ENCODE data around the gene SPOCK1. TPM values are rescaled to one million over a fixed set of nuclear protein-coding genes. Genes with fewer than 3 reads are reported as not detected.

The SPOCK1 gene
- total RNA-seq, 2 experiments from 2014 or later = not detected

- Mint-ChIP-seq H3K27ac (no peak overlapping the region), H3K9me3 (no peaks in the 10 kb centered on the region), H3K27me3 (no peaks in the 10 kb centered on the region), H3K4me3 (no peak overlapping the region), H3K36me3 (no peaks in the 10 kb centered on the region), H3K4me1 (ENCODE audit: low read depth) (no peaks in the 10 kb centered on the region)
- intact Hi-C loops (cut with micrococcal nuclease) = no loop called here
- no peak for DNase-seq
- POLR2A ChIA-PET = no interaction called here
- CTCF ChIA-PET = no interaction called here
These were observed 211.6 kb downstream of the SPOCK1 start for GRCh38 chr5:137287569-137287968.

- DNase-seq = no peak
- POLR2A ChIA-PET = no interaction called here
- H3K4me3 Mint-ChIP-seq = no peak overlapping the region
These were observed 213.0 kb downstream of the SPOCK1 start for GRCh38 chr5:137286025-137286610.

GRCh38 chr5:137283801-137284200 lies 215.3 kb downstream of the SPOCK1 start:
- Mint-ChIP-seq H3K9me3 (no peaks in the 10 kb centered on the region), H3K27me3 (no peaks in the 10 kb centered on the region), H3K4me1 (ENCODE audit: low read depth) (no peaks in the 10 kb centered on the region), H3K4me3 (no peak overlapping the region), H3K36me3 (no peaks in the 10 kb centered on the region), H3K27ac (no peak overlapping the region)
- intact Hi-C loops (cut with micrococcal nuclease) = no loop called here
- no peak for DNase-seq
- ChIA-PET CTCF (no interaction called here), POLR2A (no interaction called here)

More at GRCh38 chr5:137286025-137286610, 213.0 kb downstream of the SPOCK1 start:
- Mint-ChIP-seq H3K36me3 (no peaks in the 10 kb centered on the region), H3K4me1 (ENCODE audit: low read depth) (no peaks in the 10 kb centered on the region), H3K9me3 (no peaks in the 10 kb centered on the region), H3K27me3 (no peaks in the 10 kb centered on the region), H3K27ac (no peak overlapping the region)
- CTCF ChIA-PET = no interaction called here
- intact Hi-C loops (cut with micrococcal nuclease) = no loop called here

GRCh38 chr5:137282216-137282615 lies 216.9 kb downstream of the SPOCK1 start:
- Mint-ChIP-seq H3K27ac (no peak overlapping the region), H3K27me3 (no peaks in the 10 kb centered on the region), H3K4me1 (ENCODE audit: low read depth) (no peaks in the 10 kb centered on the region), H3K9me3 (no peaks in the 10 kb centered on the region), H3K36me3 (no peaks in the 10 kb centered on the region), H3K4me3 (no peak overlapping the region)
- ChIA-PET POLR2A (no interaction called here), CTCF (no interaction called here)
- intact Hi-C loops (cut with micrococcal nuclease) = no loop called here
- no peak for DNase-seq

- no peaks in the 10 kb centered on the region for H3K9me3 Mint-ChIP-seq
- intact Hi-C loops (cut with micrococcal nuclease) = no loop called here
- H3K4me3 Mint-ChIP-seq = no peak overlapping the region
- DNase-seq = no peak
- H3K27me3 Mint-ChIP-seq = no peaks in the 10 kb centered on the region
- CTCF ChIA-PET = interaction anchor here (1.2 kb wide), 1 partner anchor 13 kb away, joined by 3 read pairs; no protein-coding TSS in a partner anchor
- H3K4me1 Mint-ChIP-seq (ENCODE audit: low read depth) = no peaks in the 10 kb centered on the region
- POLR2A ChIA-PET = no interaction called here
- H3K27ac Mint-ChIP-seq = no peak overlapping the region
- no peaks in the 10 kb centered on the region for H3K36me3 Mint-ChIP-seq
These were observed 217.9 kb downstream of the SPOCK1 start for GRCh38 chr5:137281201-137281600.

- intact Hi-C loops (cut with micrococcal nuclease) = no loop called here
- ChIA-PET CTCF (interaction anchor here (1.2 kb wide), 1 partner anchor 13 kb away, joined by 3 read pairs; no protein-coding TSS in a partner anchor), POLR2A (no interaction called here)
- H3K4me1 Mint-ChIP-seq (ENCODE audit: low read depth) = no peaks in the 10 kb centered on the region
- no peak overlapping the region for H3K27ac Mint-ChIP-seq
- no peak overlapping the region for H3K4me3 Mint-ChIP-seq
- no peaks in the 10 kb centered on the region for H3K36me3 Mint-ChIP-seq
- no peaks in the 10 kb centered on the region for H3K27me3 Mint-ChIP-seq
- H3K9me3 Mint-ChIP-seq = no peaks in the 10 kb centered on the region
- DNase-seq = no peak
These were observed 218.5 kb downstream of the SPOCK1 start for GRCh38 chr5:137280656-137281055.

- ChIA-PET POLR2A (no interaction called here), CTCF (no interaction called here)
- no peak overlapping the region for H3K27ac Mint-ChIP-seq
- H3K4me3 Mint-ChIP-seq = no peak overlapping the region
- intact Hi-C loops (cut with micrococcal nuclease) = no loop called here
- no peaks in the 10 kb centered on the region for H3K27me3 Mint-ChIP-seq
- no peak for DNase-seq
- no peaks in the 10 kb centered on the region for H3K4me1 Mint-ChIP-seq (ENCODE audit: low read depth)
- no peaks in the 10 kb centered on the region for H3K9me3 Mint-ChIP-seq
- H3K36me3 Mint-ChIP-seq = no peaks in the 10 kb centered on the region
These were observed 219.4 kb downstream of the SPOCK1 start for GRCh38 chr5:137279521-137280231.

GRCh38 chr5:137278476-137278875 lies 220.7 kb downstream of the SPOCK1 start:
- Mint-ChIP-seq H3K27ac (no peak overlapping the region), H3K27me3 (no peaks in the 10 kb centered on the region), H3K4me1 (ENCODE audit: low read depth) (no peaks in the 10 kb centered on the region), H3K36me3 (no peaks in the 10 kb centered on the region), H3K9me3 (no peaks in the 10 kb centered on the region), H3K4me3 (no peak overlapping the region)
- ChIA-PET CTCF (no interaction called here), POLR2A (no interaction called here)
- DNase-seq = no peak
- intact Hi-C loops (cut with micrococcal nuclease) = no loop called here

GRCh38 chr5:137275083-137275482 lies 224.0 kb downstream of the SPOCK1 start:
- ChIA-PET CTCF (no interaction called here), POLR2A (no interaction called here)
- Mint-ChIP-seq H3K36me3 (no peaks in the 10 kb centered on the region), H3K4me1 (ENCODE audit: low read depth) (no peaks in the 10 kb centered on the region), H3K4me3 (no peak overlapping the region), H3K9me3 (no peaks in the 10 kb centered on the region), H3K27ac (no peak overlapping the region), H3K27me3 (peaks cover 3% of the 10 kb centered on the region)
- no peak for DNase-seq
- intact Hi-C loops (cut with micrococcal nuclease) = no loop called here

- Mint-ChIP-seq H3K27ac (no peak overlapping the region), H3K36me3 (no peaks in the 10 kb centered on the region), H3K4me3 (no peak overlapping the region), H3K4me1 (ENCODE audit: low read depth) (no peaks in the 10 kb centered on the region), H3K27me3 (peaks cover 3% of the 10 kb centered on the region), H3K9me3 (no peaks in the 10 kb centered on the region)
- DNase-seq = no peak
- intact Hi-C loops (cut with micrococcal nuclease) = no loop called here
- CTCF ChIA-PET = no interaction called here
- POLR2A ChIA-PET = no interaction called here
These were observed 225.6 kb downstream of the SPOCK1 start for GRCh38 chr5:137273511-137273910.

- Mint-ChIP-seq H3K9me3 (no peaks in the 10 kb centered on the region), H3K4me1 (ENCODE audit: low read depth) (no peaks in the 10 kb centered on the region), H3K4me3 (no peak overlapping the region), H3K27me3 (peaks cover 3% of the 10 kb centered on the region), H3K27ac (no peak overlapping the region), H3K36me3 (no peaks in the 10 kb centered on the region)
- no peak for DNase-seq
- CTCF ChIA-PET = no interaction called here
- intact Hi-C loops (cut with micrococcal nuclease) = no loop called here
- POLR2A ChIA-PET = no interaction called here
These were observed 226.3 kb downstream of the SPOCK1 start for GRCh38 chr5:137272831-137273230.

- Mint-ChIP-seq H3K4me1 (ENCODE audit: low read depth) (no peaks in the 10 kb centered on the region), H3K4me3 (no peak overlapping the region), H3K27ac (no peak overlapping the region), H3K27me3 (peaks cover 3% of the 10 kb centered on the region), H3K9me3 (no peaks in the 10 kb centered on the region), H3K36me3 (no peaks in the 10 kb centered on the region)
- no peak for DNase-seq
- ChIA-PET POLR2A (no interaction called here), CTCF (no interaction called here)
- intact Hi-C loops (cut with micrococcal nuclease) = no loop called here
These were observed 229.2 kb downstream of the SPOCK1 start for GRCh38 chr5:137269946-137270345.

- H3K27me3 Mint-ChIP-seq = peaks cover 3% of the 10 kb centered on the region
- intact Hi-C loops (cut with micrococcal nuclease) = no loop called here
- no peak overlapping the region for H3K4me3 Mint-ChIP-seq
- POLR2A ChIA-PET = no interaction called here
- H3K9me3 Mint-ChIP-seq = no peaks in the 10 kb centered on the region
- H3K4me1 Mint-ChIP-seq (ENCODE audit: low read depth) = no peaks in the 10 kb centered on the region
- CTCF ChIA-PET = no interaction called here
- no peak overlapping the region for H3K27ac Mint-ChIP-seq
- no peaks in the 10 kb centered on the region for H3K36me3 Mint-ChIP-seq
- DNase-seq = no peak
These were observed 229.9 kb downstream of the SPOCK1 start for GRCh38 chr5:137269274-137269673.

Measured in activated CD4-positive, alpha-beta memory T cell treated with anti-CD3 and anti-CD28 coated beads for 36 hours (primary cell).